T-helper 17 cell (primary cell): ENCODE results near the gene MYO7B. TPM values are rescaled to one million over a fixed set of nuclear protein-coding genes. Genes with fewer than 3 reads are reported as not detected.
A peak's percentile ranks its signal among the peaks of the same experiment; 100 is the strongest.

Source experiments
- ATAC-seq: fragments of 150-1000 bp; cut with Tn5 transposase; 2 replicates; pipeline ENCODE4 v1.10.0; 2021; ENCODE audit warnings: mild to moderate bottlenecking, moderate library complexity
- DNase-seq, 3 donors: peaks; one replicate each; pipeline versions ENCODE4 v3.0.0 to v3.0.0-alpha.2; 2020 to 2021
- H3K9me3 ChIP-seq: one replicate; pipeline ENCODE4 v1.7.0; 2013; ENCODE audit warnings: low read length, mild to moderate bottlenecking; ENCODE audit not compliant: control insufficient read depth, poor library complexity, severe bottlenecking
- H3K27ac Mint-ChIP-seq: one replicate; pipeline ENCODE4 v1.8.0; 2022; ENCODE audit warnings: mild to moderate bottlenecking, moderate library complexity, mixed read lengths
- H3K27me3 Mint-ChIP-seq: one replicate; pipeline ENCODE4 v1.8.0; 2022; ENCODE audit warnings: mixed read lengths
- H3K36me3 Mint-ChIP-seq: one replicate; pipeline ENCODE4 v1.8.0; 2022; ENCODE audit warnings: low read depth, mixed read lengths
- H3K4me1 Mint-ChIP-seq: one replicate; pipeline ENCODE4 v1.8.0; 2022; ENCODE audit warnings: mild to moderate bottlenecking, mixed read lengths
- H3K4me3 Mint-ChIP-seq: one replicate; pipeline ENCODE4 v1.8.0; 2022; ENCODE audit warnings: mild to moderate bottlenecking, moderate library complexity, mixed read lengths
- total RNA-seq, 4 donors: library from RNA in 2 of 4; stranded (reverse) in 2 of 4; gene quantifications; one replicate each; pipeline ENCODE4 v1.2.3 and lab custom pipeline; 2022 to 2026

MYO7B gene
- total RNA-seq, 2 donors from 2014 or later = 0.23 to 0.75 TPM

GRCh38 chr2:127636248-127637235 lies 101.1 kb downstream of the MYO7B start:
- H3K9me3 ChIP-seq = no peaks in the 10 kb centered on the region
- H3K4me3 Mint-ChIP-seq = no peak overlapping the region
- no peaks in the 10 kb centered on the region for H3K36me3 Mint-ChIP-seq
- no peak for DNase-seq
- H3K27me3 Mint-ChIP-seq = no peaks in the 10 kb centered on the region
- H3K4me1 Mint-ChIP-seq = peaks cover 23% of the 10 kb centered on the region
- no peak for ATAC-seq
- H3K27ac Mint-ChIP-seq = peak overlapping the region; percentile 45

- H3K27ac Mint-ChIP-seq = peak overlapping the region; percentile 45
- no peak overlapping the region for H3K4me3 Mint-ChIP-seq
- H3K36me3 Mint-ChIP-seq = no peaks in the 10 kb centered on the region
- DNase-seq = no peak
- H3K4me1 Mint-ChIP-seq = peaks cover 25% of the 10 kb centered on the region
- H3K27me3 Mint-ChIP-seq = no peaks in the 10 kb centered on the region
- no peaks in the 10 kb centered on the region for H3K9me3 ChIP-seq
- no peak for ATAC-seq
Observed at GRCh38 chr2:127637236-127637630, 101.8 kb downstream of the MYO7B start.

- H3K27me3 Mint-ChIP-seq = no peaks in the 10 kb centered on the region
- no peaks in the 10 kb centered on the region for H3K36me3 Mint-ChIP-seq
- DNase-seq (no peak), ATAC-seq (no peak)
- H3K4me1 Mint-ChIP-seq = peaks cover 25% of the 10 kb centered on the region
- H3K27ac Mint-ChIP-seq = no peak overlapping the region
- H3K4me3 Mint-ChIP-seq = peak overlapping the region; percentile 59
- no peaks in the 10 kb centered on the region for H3K9me3 ChIP-seq
Observed at GRCh38 chr2:127637725-127638252, 102.3 kb downstream of the MYO7B start.

- Mint-ChIP-seq H3K4me1 (peaks cover 25% of the 10 kb centered on the region), H3K27me3 (no peaks in the 10 kb centered on the region), H3K4me3 (peak overlapping the region; percentile 59)
Observed at GRCh38 chr2:127638361-127639110, 103.1 kb downstream of the MYO7B start.

GRCh38 chr2:127639111-127639474 lies 103.6 kb downstream of the MYO7B start:
- peak overlapping the region; percentile 59 for H3K4me3 Mint-ChIP-seq
- H3K27me3 Mint-ChIP-seq = no peaks in the 10 kb centered on the region
- ATAC-seq (no peak), DNase-seq (no peak)
- no peaks in the 10 kb centered on the region for H3K36me3 Mint-ChIP-seq
- H3K9me3 ChIP-seq = no peaks in the 10 kb centered on the region
- peaks cover 25% of the 10 kb centered on the region for H3K4me1 Mint-ChIP-seq
- H3K27ac Mint-ChIP-seq = peak overlapping the region; percentile 32

More at GRCh38 chr2:127638361-127639110, 103.1 kb downstream of the MYO7B start:
- no peak for DNase-seq
- H3K36me3 Mint-ChIP-seq = no peaks in the 10 kb centered on the region
- ATAC-seq = no peak
- H3K27ac Mint-ChIP-seq = peak overlapping the region; percentile 32
- H3K9me3 ChIP-seq = no peaks in the 10 kb centered on the region

- Mint-ChIP-seq H3K27ac (peak overlapping the region; percentile 45), H3K4me3 (peak overlapping the region; percentile 75), H3K36me3 (no peaks in the 10 kb centered on the region), H3K27me3 (no peaks in the 10 kb centered on the region), H3K4me1 (peaks cover 25% of the 10 kb centered on the region)
- ATAC-seq = peak; percentile 32
- H3K9me3 ChIP-seq = no peaks in the 10 kb centered on the region
- no peak for DNase-seq
Observed at GRCh38 chr2:127640082-127641072, 104.9 kb downstream of the MYO7B start.

GRCh38 chr2:127641133-127641532 lies 105.7 kb downstream of the MYO7B start:
- no peaks in the 10 kb centered on the region for H3K9me3 ChIP-seq
- peak overlapping the region; percentile 45 for H3K27ac Mint-ChIP-seq
- H3K4me3 Mint-ChIP-seq = peak overlapping the region; percentile 75
- ATAC-seq = no peak
- no peaks in the 10 kb centered on the region for H3K27me3 Mint-ChIP-seq
- H3K36me3 Mint-ChIP-seq = no peaks in the 10 kb centered on the region
- H3K4me1 Mint-ChIP-seq = peaks cover 25% of the 10 kb centered on the region
- no peak for DNase-seq

- H3K9me3 ChIP-seq = no peaks in the 10 kb centered on the region
- peak in 2 of 3 donors; percentile 23 to 37 for DNase-seq
- H3K4me1 Mint-ChIP-seq = peaks cover 21% of the 10 kb centered on the region
- no peaks in the 10 kb centered on the region for H3K36me3 Mint-ChIP-seq
- no peak overlapping the region for H3K27ac Mint-ChIP-seq
- H3K4me3 Mint-ChIP-seq = peak overlapping the region; percentile 75
- ATAC-seq = peak; percentile 80
- no peaks in the 10 kb centered on the region for H3K27me3 Mint-ChIP-seq
Observed at GRCh38 chr2:127641846-127642507, 106.5 kb downstream of the MYO7B start.

- no peaks in the 10 kb centered on the region for H3K9me3 ChIP-seq
- peaks cover 24% of the 10 kb centered on the region for H3K4me1 Mint-ChIP-seq
- H3K4me3 Mint-ChIP-seq = peak overlapping the region; percentile 19
- peak overlapping the region; percentile 39 for H3K27ac Mint-ChIP-seq
- ATAC-seq = no peak
- DNase-seq = no peak
- H3K36me3 Mint-ChIP-seq = no peaks in the 10 kb centered on the region
- H3K27me3 Mint-ChIP-seq = no peaks in the 10 kb centered on the region
Observed at GRCh38 chr2:127642706-127643438, 107.4 kb downstream of the MYO7B start.

- H3K27me3 Mint-ChIP-seq = no peaks in the 10 kb centered on the region
- no peak for DNase-seq
- no peak overlapping the region for H3K4me3 Mint-ChIP-seq
- H3K27ac Mint-ChIP-seq = peak overlapping the region; percentile 39
- no peaks in the 10 kb centered on the region for H3K36me3 Mint-ChIP-seq
- H3K9me3 ChIP-seq = no peaks in the 10 kb centered on the region
- H3K4me1 Mint-ChIP-seq = peaks cover 25% of the 10 kb centered on the region
- no peak for ATAC-seq
Observed at GRCh38 chr2:127643439-127644065, 108.1 kb downstream of the MYO7B start.
